22Rv1 (cell line): ENCODE results near the gene HILPDA.

Source experiments
- CTCF ChIP-seq: fragments of 450-650 bp; IDR thresholded peaks from 2 replicates; pipeline ENCODE4 v1.5.1; 2017; ENCODE audit warnings: mild to moderate bottlenecking
- ZFX ChIP-seq: fragments of 450-650 bp; IDR thresholded peaks from 2 replicates; pipeline ENCODE4 v1.6.1; 2017; ENCODE audit warnings: antibody characterized with exemption, borderline replicate concordance

- TF ChIP-seq CTCF (no peak), ZFX (no peak)
Measured at GRCh38 chr7:128448751-128449302, 6.9 kb upstream of the HILPDA start.
